Omental fat pad (tissue), 4 donors: ENCODE data around the gene CNGA4. TPM values are rescaled to one million over a fixed set of nuclear protein-coding genes. Genes with fewer than 3 reads are reported as not detected.
A peak's percentile ranks its signal among the peaks of the same experiment; 100 is the strongest.

Source experiments
- ATAC-seq: fragments of 150-250 bp; one replicate; pipeline ENCODE4 v1.9.1; 2016; ENCODE audit warnings: mild to moderate bottlenecking, moderate library complexity; ENCODE audit not compliant: low FRiP score
- DNase-seq: peaks from one replicate; pipeline ENCODE4 v3.0.0-alpha.2; 2019; ENCODE audit warnings: low spot score
- total RNA-seq, 4 donors: library from RNA; depleted of rRNA; stranded (reverse); fragments of >200 nt; gene quantifications; one replicate each; pipeline ENCODE4 v1.1.0, GENCODE V29; 2016
- TF ChIP-seq, protein P1 (sequence below), 3 donors: fragments of 450-650 bp; IDR thresholded peaks; one replicate each; pipeline ENCODE4 v1.5.1; 2016 to 2017; ENCODE audit warnings: antibody characterized with exemption in 3 of 3, mild to moderate bottlenecking in 3 of 3, moderate library complexity in 2 of 3

Gene CNGA4
- total RNA-seq, 4 donors from 2014 or later = 0.28 TPM; not detected in 3

DNA sequence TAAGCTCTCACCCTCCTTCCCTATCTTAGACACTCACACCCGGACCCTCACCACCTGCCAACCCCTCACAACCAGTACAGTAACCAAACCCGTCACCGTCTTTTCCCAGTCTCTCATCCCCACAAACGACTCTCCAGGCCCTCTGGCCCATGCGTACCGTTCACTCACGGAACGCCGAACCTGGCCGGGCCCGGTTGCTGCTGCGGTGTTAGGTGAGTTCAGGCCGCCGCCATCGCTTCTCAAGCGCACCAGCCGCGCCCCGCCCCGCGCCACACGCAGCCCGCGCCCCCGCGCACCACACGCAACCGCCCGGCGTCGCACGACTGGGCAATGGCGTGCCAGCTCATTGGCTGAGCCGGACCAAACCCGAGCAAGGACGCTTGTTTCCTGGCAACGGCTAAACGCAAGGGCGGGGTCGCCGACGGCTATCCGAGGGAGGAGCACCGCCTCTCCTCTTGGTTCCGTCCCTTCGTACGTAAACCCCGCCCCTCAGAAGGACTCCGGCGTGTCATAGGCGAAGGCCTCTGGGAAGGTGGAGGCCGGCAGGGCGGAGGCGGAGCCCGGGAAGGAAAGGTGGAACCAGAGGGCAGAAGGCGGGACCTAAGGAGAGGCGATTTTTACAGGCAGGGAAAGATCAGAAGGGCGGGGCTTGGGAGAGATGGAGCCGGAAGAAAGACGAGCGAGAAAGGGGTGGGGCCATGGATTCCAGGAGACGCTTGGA is 4.3 kb upstream of the CNGA4 start, which contains the start of gene FHIP1B:
Gene FHIP1B (minus strand): TSS at position 250 of the 721 bp plus-strand sequence. CDS start 10,120 bp downstream, outside the sequence.
- TF ChIP-seq, protein P1, sequence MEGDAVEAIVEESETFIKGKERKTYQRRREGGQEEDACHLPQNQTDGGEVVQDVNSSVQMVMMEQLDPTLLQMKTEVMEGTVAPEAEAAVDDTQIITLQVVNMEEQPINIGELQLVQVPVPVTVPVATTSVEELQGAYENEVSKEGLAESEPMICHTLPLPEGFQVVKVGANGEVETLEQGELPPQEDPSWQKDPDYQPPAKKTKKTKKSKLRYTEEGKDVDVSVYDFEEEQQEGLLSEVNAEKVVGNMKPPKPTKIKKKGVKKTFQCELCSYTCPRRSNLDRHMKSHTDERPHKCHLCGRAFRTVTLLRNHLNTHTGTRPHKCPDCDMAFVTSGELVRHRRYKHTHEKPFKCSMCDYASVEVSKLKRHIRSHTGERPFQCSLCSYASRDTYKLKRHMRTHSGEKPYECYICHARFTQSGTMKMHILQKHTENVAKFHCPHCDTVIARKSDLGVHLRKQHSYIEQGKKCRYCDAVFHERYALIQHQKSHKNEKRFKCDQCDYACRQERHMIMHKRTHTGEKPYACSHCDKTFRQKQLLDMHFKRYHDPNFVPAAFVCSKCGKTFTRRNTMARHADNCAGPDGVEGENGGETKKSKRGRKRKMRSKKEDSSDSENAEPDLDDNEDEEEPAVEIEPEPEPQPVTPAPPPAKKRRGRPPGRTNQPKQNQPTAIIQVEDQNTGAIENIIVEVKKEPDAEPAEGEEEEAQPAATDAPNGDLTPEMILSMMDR (IDR thresholded peaks at IDR 0.05) = no peak
- DNase-seq = peak; percentile 93
- ATAC-seq = peak; percentile 98

DNA sequence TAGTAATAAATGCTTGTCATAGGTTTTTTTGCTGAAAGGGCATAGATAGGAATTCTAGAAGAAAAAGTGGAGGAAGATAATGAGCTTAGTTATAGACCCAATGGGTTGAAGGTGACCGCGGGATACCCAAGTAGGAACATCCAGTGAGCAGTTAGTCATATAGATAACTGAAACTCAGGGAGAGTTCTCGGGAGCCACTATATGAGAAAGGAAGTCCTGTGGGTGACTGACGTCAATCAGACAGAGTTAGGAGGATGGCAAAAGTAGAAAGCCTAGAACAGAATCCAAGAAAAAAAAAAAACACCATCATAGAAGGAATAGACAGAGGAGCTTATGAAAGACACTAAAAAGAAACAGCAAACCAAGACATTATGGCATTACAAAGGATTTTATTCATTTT is 1.6 kb upstream of the CNGA4 start:
- ATAC-seq = no peak
- TF ChIP-seq, protein P1 (IDR thresholded peaks at IDR 0.05) = no peak

DNA sequence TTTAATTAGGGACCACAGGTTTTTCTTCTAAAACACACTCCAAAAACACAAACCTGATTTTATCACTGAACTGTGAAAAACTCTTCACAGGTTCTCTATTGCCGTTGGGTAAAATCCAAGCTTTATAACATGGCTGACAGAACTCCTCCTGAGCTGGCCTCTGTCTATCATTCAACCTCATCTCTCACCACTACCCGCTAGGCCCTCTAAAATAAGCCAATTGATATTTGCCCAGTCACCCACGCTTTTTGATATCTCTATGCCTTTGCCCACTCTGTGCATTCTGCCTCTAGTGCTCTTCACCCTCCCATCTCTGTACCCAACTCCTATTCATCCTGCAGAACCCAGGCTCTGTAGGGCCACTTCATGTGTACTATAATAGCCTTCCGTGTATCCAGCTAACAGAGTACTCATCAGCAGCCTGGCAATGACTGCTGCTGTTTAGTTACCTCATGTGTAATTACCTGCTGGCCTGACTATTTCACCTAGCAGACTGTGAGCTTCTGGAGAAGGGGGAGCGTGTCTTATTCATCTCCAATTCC is 1.1 kb upstream of the CNGA4 start:
- DNase-seq = no peak
- no peak for ATAC-seq
- TF ChIP-seq, protein P1 (IDR thresholded peaks at IDR 0.05) = no peak

More for the DNA sequence above, 1.6 kb upstream of the CNGA4 start:
- DNase-seq = no peak

DNA sequence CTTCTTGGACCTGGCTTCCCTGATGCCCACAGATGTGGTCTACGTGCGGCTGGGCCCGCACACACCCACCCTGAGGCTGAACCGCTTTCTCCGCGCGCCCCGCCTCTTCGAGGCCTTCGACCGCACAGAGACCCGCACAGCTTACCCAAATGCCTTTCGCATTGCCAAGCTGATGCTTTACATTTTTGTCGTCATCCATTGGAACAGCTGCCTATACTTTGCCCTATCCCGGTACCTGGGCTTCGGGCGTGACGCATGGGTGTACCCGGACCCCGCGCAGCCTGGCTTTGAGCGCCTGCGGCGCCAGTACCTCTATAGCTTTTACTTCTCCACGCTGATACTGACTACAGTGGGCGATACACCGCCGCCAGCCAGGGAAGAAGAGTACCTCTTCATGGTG is 1.2 kb downstream of the CNGA4 start:
- TF ChIP-seq, protein P1 (IDR thresholded peaks at IDR 0.05) = no peak
- DNase-seq = no peak
- no peak for ATAC-seq

DNA sequence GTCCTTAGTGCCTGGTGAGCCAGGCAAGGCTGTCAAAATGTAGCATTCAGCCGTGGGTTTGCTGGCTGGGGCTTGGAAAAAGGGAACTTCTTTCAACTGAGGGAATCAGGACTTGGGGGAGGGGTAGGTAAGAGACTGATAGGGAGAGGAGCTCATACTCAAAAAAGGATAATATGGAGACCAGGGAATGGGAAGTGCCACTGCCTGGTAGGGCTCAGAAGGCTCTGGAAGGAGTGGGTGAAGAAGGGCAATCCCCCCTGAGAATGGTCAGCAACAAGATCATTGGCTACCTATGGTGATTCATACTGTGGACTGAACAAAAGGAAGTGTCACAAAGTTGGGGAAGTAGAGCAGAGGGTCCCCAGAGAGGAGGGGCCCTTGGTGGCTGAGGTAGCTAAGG is 1.9 kb downstream of the CNGA4 start:
- DNase-seq (no peak), ATAC-seq (no peak)
- TF ChIP-seq, protein P1 (IDR thresholded peaks at IDR 0.05) = no peak

DNA sequence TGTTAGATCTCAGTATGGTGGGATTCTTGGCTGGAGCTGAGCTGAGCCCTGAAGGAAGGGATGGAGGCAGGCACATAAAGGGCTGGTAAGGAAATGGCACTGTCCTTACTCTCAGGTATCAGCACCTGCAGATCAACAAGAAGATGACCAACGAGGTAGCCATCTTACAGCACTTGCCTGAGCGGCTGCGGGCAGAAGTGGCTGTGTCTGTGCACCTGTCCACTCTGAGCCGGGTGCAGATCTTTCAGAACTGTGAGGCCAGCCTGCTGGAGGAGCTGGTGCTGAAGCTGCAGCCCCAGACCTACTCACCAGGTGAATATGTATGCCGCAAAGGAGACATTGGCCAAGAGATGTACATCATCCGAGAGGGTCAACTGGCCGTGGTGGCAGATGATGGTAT is 2.4 kb downstream of the CNGA4 start:
- TF ChIP-seq, protein P1 (IDR thresholded peaks at IDR 0.05) = no peak
- ATAC-seq = no peak
- DNase-seq = no peak

DNA sequence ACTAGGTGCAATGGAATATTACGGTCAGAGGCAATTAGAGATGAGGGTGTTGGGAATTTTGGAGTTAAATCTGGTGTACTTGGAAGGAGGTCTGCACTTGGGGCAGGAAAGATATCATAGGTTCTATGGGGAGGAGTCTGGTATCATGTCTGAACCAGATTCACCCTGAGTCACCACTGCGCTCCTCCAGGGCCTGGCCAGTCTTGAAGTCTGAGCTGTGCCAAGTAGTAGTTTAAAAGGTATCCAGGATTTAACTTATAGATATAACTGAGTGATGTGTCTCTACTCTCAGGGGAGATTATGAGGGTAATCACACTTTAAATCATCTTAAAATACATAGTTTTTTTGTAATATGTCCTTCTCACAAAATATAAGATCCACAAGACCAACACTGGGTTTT is 6.6 kb downstream of the CNGA4 start:
- ATAC-seq (no peak), DNase-seq (no peak)
- TF ChIP-seq, protein P1 (IDR thresholded peaks at IDR 0.05) = no peak
